NT2/D1 (cell line): ENCODE data around the gene HOXA9.

Experiments used
- DNase-seq: peaks from one replicate; pipeline ENCODE4 v3.0.0-alpha.2; 2011; ENCODE audit warnings: low read depth, low spot score
- H3K27me3 ChIP-seq: 2 replicates; pipeline ENCODE4 v1.6.0; 2011; ENCODE audit warnings: mild to moderate bottlenecking; ENCODE audit not compliant: insufficient read length, insufficient read depth
- H3K36me3 ChIP-seq: 2 replicates; pipeline ENCODE4 v1.6.1; 2011; ENCODE audit warnings: mild to moderate bottlenecking, low read length, mixed read lengths; ENCODE audit not compliant: insufficient read depth, insufficient read length
- H3K4me1 ChIP-seq: 2 replicates; pipeline ENCODE4 v1.5.1; 2011; ENCODE audit not compliant: insufficient read depth, insufficient read length
- H3K4me3 ChIP-seq: 2 replicates; pipeline ENCODE4 v1.5.1; 2011; ENCODE audit warnings: low read depth; ENCODE audit not compliant: insufficient read length
- H3K9ac ChIP-seq: 2 replicates; pipeline ENCODE4 v1.6.0; 2011; ENCODE audit warnings: low read depth; ENCODE audit not compliant: insufficient read length
- H3K9me3 ChIP-seq: 2 replicates; pipeline ENCODE4 v1.5.1; 2011; ENCODE audit warnings: mild to moderate bottlenecking, low read length; ENCODE audit not compliant: insufficient read depth
- SUZ12 ChIP-seq: IDR thresholded peaks from 2 replicates; pipeline ENCODE4 v1.6.1; 2011; ENCODE audit not compliant: insufficient read length, insufficient read depth; ENCODE audit errors: extremely low read depth
- YY1 ChIP-seq: IDR thresholded peaks from 2 replicates; pipeline ENCODE4 v1.6.1; 2011; ENCODE audit not compliant: insufficient read length, insufficient read depth
- ZNF274 ChIP-seq: IDR thresholded peaks from 2 replicates; pipeline ENCODE4 v1.6.1; 2011; ENCODE audit warnings: mild to moderate bottlenecking, low read depth, low read length

Gene HOXA9

DNA sequence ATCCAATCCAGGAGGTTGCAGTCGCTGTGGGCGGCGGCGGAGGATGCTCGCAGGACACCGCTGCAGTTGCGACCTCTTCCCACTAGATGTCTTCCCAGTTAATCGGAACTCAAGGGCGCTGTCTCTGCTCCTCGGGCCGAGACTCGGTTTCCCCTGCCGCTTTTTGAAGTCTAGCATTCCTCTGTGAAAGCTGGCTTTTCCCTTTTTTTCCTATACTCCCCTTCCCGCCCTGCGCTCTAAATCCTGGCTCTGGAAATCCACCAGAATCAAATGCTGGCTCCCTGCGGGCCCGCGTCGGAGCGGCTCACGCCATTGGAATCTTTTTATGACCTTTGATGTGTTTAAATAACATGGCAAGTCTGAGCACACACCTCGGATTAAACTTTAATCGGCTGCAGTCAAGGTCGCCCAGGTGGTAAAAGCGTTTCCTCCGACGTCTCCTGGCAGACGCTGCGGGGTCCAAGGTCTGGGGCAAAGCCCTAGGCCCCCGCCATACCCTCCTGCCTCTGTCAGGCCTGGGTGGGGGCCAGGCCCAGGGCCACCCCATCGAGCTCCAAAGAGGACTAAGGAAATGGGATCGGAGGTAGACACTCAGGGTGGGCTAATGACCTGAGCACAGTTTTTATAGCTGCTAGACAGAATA lies 45.2 kb upstream of the HOXA9 start:
- no peak for DNase-seq
- Histone ChIP-seq H3K36me3 (no peaks in the 10 kb centered on the region), H3K4me3 (no peak overlapping the region), H3K9me3 (no peaks in the 10 kb centered on the region), H3K4me1 (peaks cover 10% of the 10 kb centered on the region), H3K9ac (no peak overlapping the region), H3K27me3 (peaks cover 77% of the 10 kb centered on the region)
- TF ChIP-seq YY1 (no peak), ZNF274 (no peak), SUZ12 (peak; percentile 8)

DNA sequence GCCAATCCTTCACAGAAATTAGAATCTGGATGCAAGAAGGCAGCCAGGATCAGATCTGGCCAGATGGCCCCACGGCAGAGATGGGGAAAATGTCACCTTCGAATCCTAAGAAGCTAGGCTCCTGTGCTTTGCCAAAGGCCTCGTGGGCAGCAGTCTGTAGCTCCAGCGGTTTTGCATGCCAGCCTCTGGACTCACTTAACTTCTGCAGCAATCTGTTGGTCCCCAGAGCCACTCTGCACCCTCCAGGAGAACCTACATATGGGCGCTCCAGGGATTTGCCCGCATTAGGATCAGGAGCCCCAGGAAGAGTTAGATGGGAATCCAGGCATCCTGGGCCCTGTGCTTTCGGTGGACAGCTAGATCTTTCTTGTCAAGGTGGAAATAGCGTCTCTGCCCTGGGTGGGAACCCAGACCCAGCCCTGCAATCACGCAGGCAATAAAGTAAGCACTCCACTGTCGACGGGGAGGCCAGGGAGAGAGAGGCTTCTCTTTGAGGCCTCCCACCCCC lies 44.6 kb upstream of the HOXA9 start:
- no peaks in the 10 kb centered on the region for H3K36me3 ChIP-seq
- H3K9me3 ChIP-seq, result no peaks in the 10 kb centered on the region
- H3K4me3 ChIP-seq, result no peak overlapping the region
- peaks cover 13% of the 10 kb centered on the region for H3K4me1 ChIP-seq
- no peak overlapping the region for H3K9ac ChIP-seq
- DNase-seq, result no peak
- TF ChIP-seq SUZ12 (peak; percentile 24), ZNF274 (no peak)
- H3K27me3 ChIP-seq, result peaks cover 80% of the 10 kb centered on the region

- TF ChIP-seq SUZ12 (no peak), ZNF274 (no peak), YY1 (no peak)
- peaks cover 90% of the 10 kb centered on the region for H3K27me3 ChIP-seq
- no peaks in the 10 kb centered on the region for H3K36me3 ChIP-seq
- no peak overlapping the region for H3K9ac ChIP-seq
- H3K4me1 ChIP-seq, result peaks cover 13% of the 10 kb centered on the region
- no peak for DNase-seq
- no peaks in the 10 kb centered on the region for H3K9me3 ChIP-seq
- H3K4me3 ChIP-seq, result no peak overlapping the region
Observed at GRCh38 chr7:27208998-27209397, 43.7 kb upstream of the HOXA9 start.

GRCh38 chr7:27207348-27207985 lies 42.1 kb upstream of the HOXA9 start:
- Histone ChIP-seq H3K36me3 (no peaks in the 10 kb centered on the region), H3K27me3 (peaks cover 99% of the 10 kb centered on the region), H3K4me3 (no peak overlapping the region), H3K4me1 (peaks cover 7% of the 10 kb centered on the region), H3K9ac (no peak overlapping the region), H3K9me3 (no peaks in the 10 kb centered on the region)
- TF ChIP-seq YY1 (no peak), SUZ12 (no peak), ZNF274 (no peak)
- DNase-seq, result no peak

GRCh38 chr7:27205325-27206280 lies 40.3 kb upstream of the HOXA9 start:
- Histone ChIP-seq H3K27me3 (peaks cover 100% of the 10 kb centered on the region), H3K36me3 (no peaks in the 10 kb centered on the region), H3K9ac (no peak overlapping the region), H3K4me3 (peak overlapping the region; percentile 10), H3K4me1 (peaks cover 10% of the 10 kb centered on the region), H3K9me3 (no peaks in the 10 kb centered on the region)
- DNase-seq, result no peak
- TF ChIP-seq ZNF274, result no peak
- TF ChIP-seq SUZ12, result peak; percentile 70

DNA sequence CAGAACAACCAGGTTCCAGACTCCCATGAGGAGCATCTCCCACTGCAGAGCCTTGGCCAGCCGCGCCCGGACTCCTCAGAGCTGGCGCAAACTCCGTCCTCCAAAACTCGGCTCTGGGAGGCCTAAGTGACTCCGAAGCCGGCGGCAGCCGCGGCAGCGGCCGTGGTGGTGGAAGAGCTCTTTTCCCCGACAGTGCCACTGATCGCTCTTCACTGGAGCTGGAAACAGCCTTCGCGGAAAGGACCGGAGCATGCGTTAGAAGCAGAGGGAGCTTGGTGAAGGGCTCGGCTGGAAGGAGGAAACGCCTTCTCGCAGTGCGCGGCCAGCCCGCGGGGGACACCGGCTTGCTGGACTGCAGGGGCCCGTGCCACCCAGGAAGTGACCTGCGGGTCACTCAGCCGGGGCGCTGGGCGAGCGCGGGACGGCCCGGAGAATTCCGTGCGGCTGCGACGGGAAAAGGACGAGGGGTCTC lies 39.5 kb upstream of the HOXA9 start:
- no peak for TF ChIP-seq YY1
- no peak for TF ChIP-seq ZNF274
- TF ChIP-seq SUZ12, result peak; percentile 72
- peaks cover 10% of the 10 kb centered on the region for H3K4me1 ChIP-seq

More for the DNA sequence above, 39.5 kb upstream of the HOXA9 start:
- H3K9me3 ChIP-seq, result no peaks in the 10 kb centered on the region
- no peak for DNase-seq
- H3K36me3 ChIP-seq, result no peaks in the 10 kb centered on the region
- no peak overlapping the region for H3K9ac ChIP-seq
- H3K4me3 ChIP-seq, result peak overlapping the region; percentile 10
- H3K27me3 ChIP-seq, result peaks cover 99% of the 10 kb centered on the region
